HL-60 (cell line): ENCODE data around the gene SCAF4.
"Not testable (repeated sequence)": the region's sequence is repeated elsewhere in the genome, so short reads cannot be mapped to it uniquely, and the experiment has no call there.

Experiments used
- DNase-seq, 2 experiments: peaks; one replicate each; pipeline ENCODE4 v3.0.0-alpha.2; 2010 to 2020; ENCODE audit warnings: low read depth in 1 of 2, low spot score in 1 of 2
- H3K27ac ChIP-seq: fragments of 250-450 bp; sonication (Bioruptor Pico); replicated peaks from 2 replicates; pipeline ENCODE4 v1.5.1; 2020; ENCODE audit warnings: mild to moderate bottlenecking, moderate library complexity
- H3K27me3 ChIP-seq: fragments of 250-450 bp; sonication (Bioruptor Pico); 2 replicates; pipeline ENCODE4 v1.5.1; 2021; ENCODE audit warnings: mild to moderate bottlenecking, moderate library complexity; ENCODE audit not compliant: insufficient read depth, poor library complexity, severe bottlenecking
- H3K4me3 ChIP-seq: replicated peaks from 2 replicates; pipeline ENCODE4 v1.5.1; 2011; ENCODE audit warnings: mild to moderate bottlenecking, control low read depth, low read length; ENCODE audit not compliant: insufficient read depth
- GABPA ChIP-seq: IDR thresholded peaks from 2 replicates; pipeline ENCODE4 v1.6.1; 2012; ENCODE audit warnings: low read depth
- POLR2AphosphoS5 ChIP-seq: IDR thresholded peaks from 2 replicates; pipeline ENCODE4 v1.6.1; 2012; ENCODE audit warnings: low read depth
- SPI1 ChIP-seq: IDR thresholded peaks from 2 replicates; pipeline ENCODE4 v1.6.1; 2012; ENCODE audit warnings: low read depth, mild to moderate bottlenecking, borderline replicate concordance
- TF ChIP-seq, protein P1 (sequence below): IDR thresholded peaks from one replicate; pipeline ENCODE4 v1.5.1; 2011; ENCODE audit warnings: low read length, control low read depth, inconsistent platforms; ENCODE audit not compliant: insufficient read depth
- TF ChIP-seq, protein P2 (sequence below): IDR thresholded peaks from 2 replicates; pipeline ENCODE4 v1.6.1; 2012; ENCODE audit warnings: low read depth; ENCODE audit not compliant: insufficient replicate concordance

Gene SCAF4

DNA sequence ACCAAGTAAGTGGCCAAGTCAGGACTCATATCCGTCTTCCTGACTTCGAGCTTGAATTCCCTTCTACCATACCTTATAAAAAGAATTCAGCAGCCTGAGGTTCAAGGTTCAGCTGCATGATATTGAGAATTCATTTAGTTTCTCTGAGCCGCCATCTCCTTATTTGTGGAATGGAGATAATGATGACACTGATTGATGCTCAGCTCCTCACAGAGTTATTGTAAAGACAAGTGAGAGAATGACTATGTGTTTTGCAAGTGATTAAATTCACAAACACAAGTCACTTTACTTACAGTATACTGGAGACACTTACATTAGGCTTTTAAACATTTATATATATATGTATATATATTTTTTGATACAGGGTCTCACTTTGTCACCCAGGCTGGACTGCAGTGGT lies 39.8 kb upstream of the SCAF4 start:
- Histone ChIP-seq H3K27me3 (no peaks in the 10 kb centered on the region), H3K27ac (no peak overlapping the region), H3K4me3 (no peak overlapping the region)
- no peak for DNase-seq
- no peak for TF ChIP-seq SPI1
- TF ChIP-seq, protein P1, sequence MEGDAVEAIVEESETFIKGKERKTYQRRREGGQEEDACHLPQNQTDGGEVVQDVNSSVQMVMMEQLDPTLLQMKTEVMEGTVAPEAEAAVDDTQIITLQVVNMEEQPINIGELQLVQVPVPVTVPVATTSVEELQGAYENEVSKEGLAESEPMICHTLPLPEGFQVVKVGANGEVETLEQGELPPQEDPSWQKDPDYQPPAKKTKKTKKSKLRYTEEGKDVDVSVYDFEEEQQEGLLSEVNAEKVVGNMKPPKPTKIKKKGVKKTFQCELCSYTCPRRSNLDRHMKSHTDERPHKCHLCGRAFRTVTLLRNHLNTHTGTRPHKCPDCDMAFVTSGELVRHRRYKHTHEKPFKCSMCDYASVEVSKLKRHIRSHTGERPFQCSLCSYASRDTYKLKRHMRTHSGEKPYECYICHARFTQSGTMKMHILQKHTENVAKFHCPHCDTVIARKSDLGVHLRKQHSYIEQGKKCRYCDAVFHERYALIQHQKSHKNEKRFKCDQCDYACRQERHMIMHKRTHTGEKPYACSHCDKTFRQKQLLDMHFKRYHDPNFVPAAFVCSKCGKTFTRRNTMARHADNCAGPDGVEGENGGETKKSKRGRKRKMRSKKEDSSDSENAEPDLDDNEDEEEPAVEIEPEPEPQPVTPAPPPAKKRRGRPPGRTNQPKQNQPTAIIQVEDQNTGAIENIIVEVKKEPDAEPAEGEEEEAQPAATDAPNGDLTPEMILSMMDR, result no peak
- no peak for TF ChIP-seq POLR2AphosphoS5

DNA sequence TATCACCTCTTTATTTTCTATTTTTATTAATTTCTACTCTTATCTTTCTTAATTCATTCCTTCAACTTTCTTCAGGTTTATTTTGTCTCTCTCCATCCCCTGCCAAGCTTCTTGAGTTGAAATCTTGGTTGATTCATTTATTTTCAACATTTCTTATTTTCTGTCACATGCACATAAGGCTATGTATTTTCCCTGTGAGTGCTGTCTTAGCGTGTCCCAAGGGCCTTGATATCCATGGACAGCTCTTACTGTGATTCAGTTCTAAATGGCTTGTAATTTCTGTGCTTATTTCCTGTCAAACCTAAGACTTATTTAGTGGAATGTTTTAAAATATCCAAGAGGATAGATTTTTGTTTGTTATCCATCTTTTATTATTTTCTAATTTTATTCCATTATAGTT lies 36.8 kb upstream of the SCAF4 start:
- Histone ChIP-seq H3K27me3 (no peaks in the 10 kb centered on the region), H3K27ac (no peak overlapping the region), H3K4me3 (no peak overlapping the region)
- no peak for TF ChIP-seq GABPA
- no peak for TF ChIP-seq SPI1
- TF ChIP-seq POLR2AphosphoS5, result no peak
- TF ChIP-seq, protein P1, result no peak
- TF ChIP-seq, protein P2, sequence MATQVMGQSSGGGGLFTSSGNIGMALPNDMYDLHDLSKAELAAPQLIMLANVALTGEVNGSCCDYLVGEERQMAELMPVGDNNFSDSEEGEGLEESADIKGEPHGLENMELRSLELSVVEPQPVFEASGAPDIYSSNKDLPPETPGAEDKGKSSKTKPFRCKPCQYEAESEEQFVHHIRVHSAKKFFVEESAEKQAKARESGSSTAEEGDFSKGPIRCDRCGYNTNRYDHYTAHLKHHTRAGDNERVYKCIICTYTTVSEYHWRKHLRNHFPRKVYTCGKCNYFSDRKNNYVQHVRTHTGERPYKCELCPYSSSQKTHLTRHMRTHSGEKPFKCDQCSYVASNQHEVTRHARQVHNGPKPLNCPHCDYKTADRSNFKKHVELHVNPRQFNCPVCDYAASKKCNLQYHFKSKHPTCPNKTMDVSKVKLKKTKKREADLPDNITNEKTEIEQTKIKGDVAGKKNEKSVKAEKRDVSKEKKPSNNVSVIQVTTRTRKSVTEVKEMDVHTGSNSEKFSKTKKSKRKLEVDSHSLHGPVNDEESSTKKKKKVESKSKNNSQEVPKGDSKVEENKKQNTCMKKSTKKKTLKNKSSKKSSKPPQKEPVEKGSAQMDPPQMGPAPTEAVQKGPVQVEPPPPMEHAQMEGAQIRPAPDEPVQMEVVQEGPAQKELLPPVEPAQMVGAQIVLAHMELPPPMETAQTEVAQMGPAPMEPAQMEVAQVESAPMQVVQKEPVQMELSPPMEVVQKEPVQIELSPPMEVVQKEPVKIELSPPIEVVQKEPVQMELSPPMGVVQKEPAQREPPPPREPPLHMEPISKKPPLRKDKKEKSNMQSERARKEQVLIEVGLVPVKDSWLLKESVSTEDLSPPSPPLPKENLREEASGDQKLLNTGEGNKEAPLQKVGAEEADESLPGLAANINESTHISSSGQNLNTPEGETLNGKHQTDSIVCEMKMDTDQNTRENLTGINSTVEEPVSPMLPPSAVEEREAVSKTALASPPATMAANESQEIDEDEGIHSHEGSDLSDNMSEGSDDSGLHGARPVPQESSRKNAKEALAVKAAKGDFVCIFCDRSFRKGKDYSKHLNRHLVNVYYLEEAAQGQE, result no peak
- DNase-seq, result no peak

DNA sequence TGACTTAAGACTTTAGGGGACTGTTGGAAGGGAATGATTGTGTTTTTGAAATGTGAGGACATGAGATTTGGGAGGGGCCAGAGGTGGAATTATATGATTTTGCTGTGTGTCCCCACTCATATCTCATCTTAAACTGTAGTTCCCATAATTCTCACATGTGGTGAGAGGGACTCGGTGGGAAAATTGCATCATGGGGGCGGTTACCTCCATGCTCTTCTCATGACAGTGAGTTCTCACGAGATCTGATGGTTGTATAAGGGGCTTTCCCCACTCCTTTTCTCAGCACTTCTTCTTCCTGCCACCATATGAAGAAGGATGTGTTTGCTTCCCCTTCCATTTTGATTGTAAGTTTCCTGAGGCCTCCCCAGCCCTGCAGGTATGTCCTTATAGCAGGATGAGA lies 35.0 kb upstream of the SCAF4 start:
- no peak for DNase-seq
- Histone ChIP-seq H3K27me3 (no peaks in the 10 kb centered on the region), H3K27ac (no peak overlapping the region), H3K4me3 (no peak overlapping the region)
- TF ChIP-seq GABPA (no peak), POLR2AphosphoS5 (no peak), SPI1 (no peak)
- TF ChIP-seq, protein P1, result no peak
- TF ChIP-seq, protein P2, result no peak

DNA sequence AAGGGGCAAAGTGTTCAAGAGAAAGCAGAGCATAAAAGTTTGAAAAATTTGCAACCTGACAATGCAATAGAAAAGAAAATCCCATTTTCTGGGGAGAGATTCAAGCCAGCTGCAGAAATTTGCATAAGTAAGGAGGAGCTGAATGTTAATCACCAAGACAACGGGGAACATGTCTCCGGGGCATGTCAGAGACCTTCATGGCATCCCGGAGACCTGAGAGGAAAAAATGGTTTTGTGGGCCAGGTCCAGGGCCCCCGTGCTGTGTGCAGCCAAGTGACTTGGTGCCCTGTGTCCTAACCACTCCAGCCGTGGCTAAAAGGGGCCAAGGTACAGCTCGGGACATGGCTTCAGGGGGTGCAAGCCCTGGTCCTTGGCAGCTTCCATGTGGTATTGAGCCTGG lies 33.9 kb upstream of the SCAF4 start:
- DNase-seq, H3K4me3 ChIP-seq, H3K27me3 ChIP-seq, H3K27ac ChIP-seq: not testable (repeated sequence)
